Measurements from ENCODE around the gene NRAS. TPM values are rescaled to one million over a fixed set of nuclear protein-coding genes. Genes with fewer than 3 reads are reported as not detected.

NRAS gene
- total RNA-seq, 1 experiment from 2014 or later, result 53.5 TPM

GRCh38 chr1:114694540-114695310 is 21.8 kb downstream of the NRAS start:
- H3K27me3 Mint-ChIP-seq (ENCODE audit: low read depth), result no peaks in the 10 kb centered on the region
- no peak overlapping the region for H3K27ac Mint-ChIP-seq
- H3K4me3 Mint-ChIP-seq, result no peak overlapping the region
- H3K36me3 Mint-ChIP-seq, result no peaks in the 10 kb centered on the region
- TF ChIP-seq CREM (CRISPR knock-in tag; IDR thresholded peaks at IDR 0.05) (no peak), USF1 (CRISPR knock-in tag; IDR thresholded peaks at IDR 0.05) (no peak), SOX15 (CRISPR knock-in tag; IDR thresholded peaks at IDR 0.05) (no peak), AR (CRISPR knock-in tag; IDR thresholded peaks at IDR 0.05) (no peak), NFYB (CRISPR knock-in tag; conservative IDR thresholded peaks at IDR 0.05; ENCODE audit: low read depth) (no peak), OVOL2 (CRISPR knock-in tag; IDR thresholded peaks at IDR 0.05; ENCODE audit: borderline replicate concordance) (no peak), NFE2L1 (CRISPR knock-in tag; IDR thresholded peaks at IDR 0.05) (no peak), ATF2 (CRISPR knock-in tag; IDR thresholded peaks at IDR 0.05; ENCODE audit: borderline replicate concordance, low read depth) (no peak), ZNF423 (CRISPR knock-in tag; IDR thresholded peaks at IDR 0.05) (no peak), GTF2I (CRISPR knock-in tag; conservative IDR thresholded peaks at IDR 0.05) (no peak)
- TF ChIP-seq, protein P1, sequence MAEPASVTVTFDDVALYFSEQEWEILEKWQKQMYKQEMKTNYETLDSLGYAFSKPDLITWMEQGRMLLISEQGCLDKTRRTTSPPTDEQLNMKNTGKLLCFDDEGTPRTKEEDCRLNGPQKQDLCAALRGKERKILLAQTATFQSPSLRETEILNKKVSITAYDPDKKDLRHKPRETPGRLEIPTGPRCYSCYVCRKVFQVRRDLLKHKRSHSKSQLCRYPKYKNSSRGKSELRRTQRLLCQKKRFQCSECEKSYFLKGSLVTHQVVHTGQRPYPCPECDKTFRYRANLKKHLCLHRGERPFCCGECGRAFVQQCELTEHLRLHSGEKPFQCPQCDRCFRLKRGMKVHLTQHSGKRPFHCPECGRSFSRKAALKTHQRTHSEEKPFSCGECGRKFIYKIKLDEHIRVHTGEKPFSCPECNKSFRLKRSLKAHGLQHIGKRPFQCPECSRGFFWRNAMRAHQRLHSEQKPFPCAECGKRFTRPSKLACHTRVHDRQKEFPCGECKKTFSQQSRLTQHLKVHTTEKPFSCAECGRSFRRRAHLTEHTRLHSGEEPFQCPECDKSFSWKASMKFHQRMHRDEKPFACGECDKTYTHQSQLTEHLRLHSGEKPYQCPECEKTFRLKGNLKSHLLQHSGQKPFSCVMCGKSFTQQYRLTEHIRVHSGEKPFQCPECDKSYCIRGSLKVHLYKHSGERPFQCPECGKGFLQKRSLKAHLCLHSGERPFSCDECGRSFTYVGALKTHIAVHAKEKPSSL (CRISPR knock-in tag; conservative IDR thresholded peaks at IDR 0.05), result no peak
- TF ChIP-seq, protein P2, sequence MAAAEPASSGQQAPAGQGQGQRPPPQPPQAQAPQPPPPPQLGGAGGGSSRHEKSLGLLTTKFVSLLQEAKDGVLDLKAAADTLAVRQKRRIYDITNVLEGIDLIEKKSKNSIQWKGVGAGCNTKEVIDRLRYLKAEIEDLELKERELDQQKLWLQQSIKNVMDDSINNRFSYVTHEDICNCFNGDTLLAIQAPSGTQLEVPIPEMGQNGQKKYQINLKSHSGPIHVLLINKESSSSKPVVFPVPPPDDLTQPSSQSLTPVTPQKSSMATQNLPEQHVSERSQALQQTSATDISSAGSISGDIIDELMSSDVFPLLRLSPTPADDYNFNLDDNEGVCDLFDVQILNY (CRISPR knock-in tag; IDR thresholded peaks at IDR 0.05), result no peak
- TF ChIP-seq, protein P3, sequence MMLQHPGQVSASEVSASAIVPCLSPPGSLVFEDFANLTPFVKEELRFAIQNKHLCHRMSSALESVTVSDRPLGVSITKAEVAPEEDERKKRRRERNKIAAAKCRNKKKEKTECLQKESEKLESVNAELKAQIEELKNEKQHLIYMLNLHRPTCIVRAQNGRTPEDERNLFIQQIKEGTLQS (CRISPR knock-in tag; conservative IDR thresholded peaks at IDR 0.05), result no peak
- TF ChIP-seq, protein P4, sequence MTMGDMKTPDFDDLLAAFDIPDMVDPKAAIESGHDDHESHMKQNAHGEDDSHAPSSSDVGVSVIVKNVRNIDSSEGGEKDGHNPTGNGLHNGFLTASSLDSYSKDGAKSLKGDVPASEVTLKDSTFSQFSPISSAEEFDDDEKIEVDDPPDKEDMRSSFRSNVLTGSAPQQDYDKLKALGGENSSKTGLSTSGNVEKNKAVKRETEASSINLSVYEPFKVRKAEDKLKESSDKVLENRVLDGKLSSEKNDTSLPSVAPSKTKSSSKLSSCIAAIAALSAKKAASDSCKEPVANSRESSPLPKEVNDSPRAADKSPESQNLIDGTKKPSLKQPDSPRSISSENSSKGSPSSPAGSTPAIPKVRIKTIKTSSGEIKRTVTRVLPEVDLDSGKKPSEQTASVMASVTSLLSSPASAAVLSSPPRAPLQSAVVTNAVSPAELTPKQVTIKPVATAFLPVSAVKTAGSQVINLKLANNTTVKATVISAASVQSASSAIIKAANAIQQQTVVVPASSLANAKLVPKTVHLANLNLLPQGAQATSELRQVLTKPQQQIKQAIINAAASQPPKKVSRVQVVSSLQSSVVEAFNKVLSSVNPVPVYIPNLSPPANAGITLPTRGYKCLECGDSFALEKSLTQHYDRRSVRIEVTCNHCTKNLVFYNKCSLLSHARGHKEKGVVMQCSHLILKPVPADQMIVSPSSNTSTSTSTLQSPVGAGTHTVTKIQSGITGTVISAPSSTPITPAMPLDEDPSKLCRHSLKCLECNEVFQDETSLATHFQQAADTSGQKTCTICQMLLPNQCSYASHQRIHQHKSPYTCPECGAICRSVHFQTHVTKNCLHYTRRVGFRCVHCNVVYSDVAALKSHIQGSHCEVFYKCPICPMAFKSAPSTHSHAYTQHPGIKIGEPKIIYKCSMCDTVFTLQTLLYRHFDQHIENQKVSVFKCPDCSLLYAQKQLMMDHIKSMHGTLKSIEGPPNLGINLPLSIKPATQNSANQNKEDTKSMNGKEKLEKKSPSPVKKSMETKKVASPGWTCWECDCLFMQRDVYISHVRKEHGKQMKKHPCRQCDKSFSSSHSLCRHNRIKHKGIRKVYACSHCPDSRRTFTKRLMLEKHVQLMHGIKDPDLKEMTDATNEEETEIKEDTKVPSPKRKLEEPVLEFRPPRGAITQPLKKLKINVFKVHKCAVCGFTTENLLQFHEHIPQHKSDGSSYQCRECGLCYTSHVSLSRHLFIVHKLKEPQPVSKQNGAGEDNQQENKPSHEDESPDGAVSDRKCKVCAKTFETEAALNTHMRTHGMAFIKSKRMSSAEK (CRISPR knock-in tag; IDR thresholded peaks at IDR 0.05; ENCODE audit: borderline replicate concordance), result no peak
- no peaks in the 10 kb centered on the region for H3K4me1 Mint-ChIP-seq
- ChIA-PET POLR2A (no interaction called here), CTCF (interaction anchor here (1.4 kb wide), 1 partner anchor 25 kb away, joined by 3 read pairs; the partner anchor contains the start of gene DENND2C)
- DNase-seq (ENCODE audit: low spot score), result no peak
- H3K9me3 Mint-ChIP-seq, result no peaks in the 10 kb centered on the region
- no peak for ATAC-seq
